Muscle layer of colon (tissue), 2 donors: ENCODE measurements around the gene CTNND2.

Experiments
- H3K27ac ChIP-seq: one replicate; pipeline ENCODE4 v1.7.0; 2013; ENCODE audit warnings: low read depth, mild to moderate bottlenecking, low read length, moderate library complexity
- H3K27me3 ChIP-seq, 2 donors: one replicate each; pipeline ENCODE4 v1.7.0; 2013; ENCODE audit warnings: low read length in 2 of 2, mild to moderate bottlenecking in 2 of 2; ENCODE audit not compliant: insufficient read depth in 2 of 2, control insufficient read depth in 1 of 2
- H3K36me3 ChIP-seq: one replicate; pipeline ENCODE4 v1.7.0; 2013; ENCODE audit warnings: mild to moderate bottlenecking, low read length; ENCODE audit not compliant: insufficient read depth
- H3K4me1 ChIP-seq: one replicate; pipeline ENCODE4 v1.7.0; 2013; ENCODE audit warnings: mild to moderate bottlenecking, low read length; ENCODE audit not compliant: insufficient read depth
- H3K4me3 ChIP-seq, 2 donors: one replicate each; pipeline ENCODE4 v1.7.0; 2013; ENCODE audit warnings: low read length in 2 of 2, low read depth in 1 of 2, mild to moderate bottlenecking in 1 of 2, moderate library complexity in 1 of 2
- H3K9ac ChIP-seq: one replicate; pipeline ENCODE4 v1.7.0; 2013; ENCODE audit warnings: low read length
- H3K9me3 ChIP-seq: one replicate; pipeline ENCODE4 v1.7.0; 2013; ENCODE audit warnings: mild to moderate bottlenecking, low read length
- donor health status: abdominal sarcoma.
- donor health status: Adenocarcinoma of cecum.

CTNND2 gene

GRCh38 chr5:11064763-11065450 lies 839.3 kb downstream of the CTNND2 start:
- Histone ChIP-seq H3K27ac (no peak overlapping the region), H3K9me3 (no peaks in the 10 kb centered on the region), H3K9ac (no peak overlapping the region), H3K4me1 (no peaks in the 10 kb centered on the region), H3K27me3 (no peaks in the 10 kb centered on the region), H3K36me3 (no peaks in the 10 kb centered on the region), H3K4me3 (no peak overlapping the region)

GRCh38 chr5:11062397-11062796 lies 841.8 kb downstream of the CTNND2 start:
- H3K36me3 ChIP-seq: no peaks in the 10 kb centered on the region
- no peaks in the 10 kb centered on the region for H3K27me3 ChIP-seq
- no peak overlapping the region for H3K4me3 ChIP-seq
- no peak overlapping the region for H3K9ac ChIP-seq
- no peak overlapping the region for H3K27ac ChIP-seq
- no peaks in the 10 kb centered on the region for H3K9me3 ChIP-seq
- H3K4me1 ChIP-seq: no peaks in the 10 kb centered on the region

- Histone ChIP-seq H3K36me3 (no peaks in the 10 kb centered on the region), H3K9ac (no peak overlapping the region), H3K27me3 (no peaks in the 10 kb centered on the region), H3K4me1 (no peaks in the 10 kb centered on the region), H3K27ac (no peak overlapping the region), H3K9me3 (no peaks in the 10 kb centered on the region), H3K4me3 (no peak overlapping the region)
Observed at GRCh38 chr5:11056560-11056959, 847.7 kb downstream of the CTNND2 start.

GRCh38 chr5:11054014-11054413 lies 850.2 kb downstream of the CTNND2 start:
- H3K4me3 ChIP-seq: no peak overlapping the region
- no peaks in the 10 kb centered on the region for H3K36me3 ChIP-seq
- H3K27me3 ChIP-seq: no peaks in the 10 kb centered on the region
- H3K27ac ChIP-seq: no peak overlapping the region
- no peak overlapping the region for H3K9ac ChIP-seq
- no peaks in the 10 kb centered on the region for H3K4me1 ChIP-seq
- H3K9me3 ChIP-seq: no peaks in the 10 kb centered on the region

- Histone ChIP-seq H3K4me3 (no peak overlapping the region), H3K9me3 (no peaks in the 10 kb centered on the region), H3K27me3 (no peaks in the 10 kb centered on the region), H3K27ac (no peak overlapping the region), H3K36me3 (no peaks in the 10 kb centered on the region), H3K9ac (no peak overlapping the region), H3K4me1 (no peaks in the 10 kb centered on the region)
Observed at GRCh38 chr5:11052871-11053270, 851.4 kb downstream of the CTNND2 start.

GRCh38 chr5:11050596-11051304 lies 853.5 kb downstream of the CTNND2 start:
- H3K9me3 ChIP-seq: no peaks in the 10 kb centered on the region
- H3K4me1 ChIP-seq: no peaks in the 10 kb centered on the region
- H3K27me3 ChIP-seq: no peaks in the 10 kb centered on the region
- no peak overlapping the region for H3K4me3 ChIP-seq
- H3K9ac ChIP-seq: no peak overlapping the region
- no peaks in the 10 kb centered on the region for H3K36me3 ChIP-seq
- H3K27ac ChIP-seq: no peak overlapping the region

- H3K9ac ChIP-seq: no peak overlapping the region
- no peaks in the 10 kb centered on the region for H3K36me3 ChIP-seq
- H3K4me1 ChIP-seq: no peaks in the 10 kb centered on the region
- H3K9me3 ChIP-seq: no peaks in the 10 kb centered on the region
- H3K4me3 ChIP-seq: no peak overlapping the region
- H3K27ac ChIP-seq: no peak overlapping the region
- H3K27me3 ChIP-seq: no peaks in the 10 kb centered on the region
Observed at GRCh38 chr5:11048760-11049159, 855.5 kb downstream of the CTNND2 start.

GRCh38 chr5:11047625-11048024 lies 856.6 kb downstream of the CTNND2 start:
- no peaks in the 10 kb centered on the region for H3K27me3 ChIP-seq
- no peak overlapping the region for H3K4me3 ChIP-seq
- no peak overlapping the region for H3K27ac ChIP-seq
- H3K9me3 ChIP-seq: no peaks in the 10 kb centered on the region
- no peaks in the 10 kb centered on the region for H3K36me3 ChIP-seq
- H3K4me1 ChIP-seq: no peaks in the 10 kb centered on the region
- H3K9ac ChIP-seq: no peak overlapping the region

- Histone ChIP-seq H3K27ac (no peak overlapping the region), H3K4me1 (no peaks in the 10 kb centered on the region), H3K36me3 (no peaks in the 10 kb centered on the region), H3K9ac (no peak overlapping the region), H3K4me3 (no peak overlapping the region), H3K27me3 (no peaks in the 10 kb centered on the region), H3K9me3 (no peaks in the 10 kb centered on the region)
Observed at GRCh38 chr5:11047030-11047429, 857.2 kb downstream of the CTNND2 start.

- H3K4me3 ChIP-seq: no peak overlapping the region
- H3K36me3 ChIP-seq: no peaks in the 10 kb centered on the region
- no peaks in the 10 kb centered on the region for H3K27me3 ChIP-seq
- H3K9ac ChIP-seq: no peak overlapping the region
- no peak overlapping the region for H3K27ac ChIP-seq
- H3K9me3 ChIP-seq: no peaks in the 10 kb centered on the region
- no peaks in the 10 kb centered on the region for H3K4me1 ChIP-seq
Observed at GRCh38 chr5:11046160-11046559, 858.1 kb downstream of the CTNND2 start.

GRCh38 chr5:11045411-11045810 lies 858.8 kb downstream of the CTNND2 start:
- no peaks in the 10 kb centered on the region for H3K9me3 ChIP-seq
- no peaks in the 10 kb centered on the region for H3K4me1 ChIP-seq
- H3K36me3 ChIP-seq: no peaks in the 10 kb centered on the region
- H3K9ac ChIP-seq: no peak overlapping the region
- no peak overlapping the region for H3K4me3 ChIP-seq
- no peak overlapping the region for H3K27ac ChIP-seq
- H3K27me3 ChIP-seq: no peaks in the 10 kb centered on the region

GRCh38 chr5:11044581-11044980 lies 859.7 kb downstream of the CTNND2 start:
- no peak overlapping the region for H3K4me3 ChIP-seq
- no peaks in the 10 kb centered on the region for H3K36me3 ChIP-seq
- H3K9me3 ChIP-seq: no peaks in the 10 kb centered on the region
- no peaks in the 10 kb centered on the region for H3K27me3 ChIP-seq
- H3K27ac ChIP-seq: no peak overlapping the region
- H3K9ac ChIP-seq: no peak overlapping the region
- H3K4me1 ChIP-seq: no peaks in the 10 kb centered on the region
